ENCODE results near the gene STX16. TPM values are rescaled to one million over a fixed set of nuclear protein-coding genes. Genes with fewer than 3 reads are reported as not detected.

Gene STX16
- total and polyA plus RNA-seq, 2 of the 13 experiments (the other 11 are each of a cell fraction or from before 2014, with no cell fraction given): 28.0 to 72.7 TPM

GRCh38 chr20:58639182-58640146, 11.6 kb upstream of the STX16 start:
- H3K4me3 ChIP-seq (replicated peaks in 1 of 3; ENCODE audit: insufficient read depth in 1 of 3, low read depth in 2 of 3, low read length in 3 of 3): no peak overlapping the region
- ChIA-PET CTCF (ENCODE audit: low intra/inter-chr PET ratio, low total read pairs) (no interaction called here), POLR2A (interaction anchor here (1.0 kb wide), 1 partner anchor 12 kb away, joined by 5 read pairs; the partner anchor contains the start of gene STX16)
- H2AFZ ChIP-seq (ENCODE audit: low read length): no peak overlapping the region
- no peak for DNase-seq (ENCODE audit: low spot score)
- no peaks in the 10 kb centered on the region for H3K79me2 ChIP-seq (ENCODE audit: insufficient read depth, low read length)
- in situ Hi-C loops (cut with HindIII; ENCODE audit: extremely low pct_ligation_motif_present, low pct_unique_long_range_greater_than_20kb): no loop called here
- 0 out of 2 replicates have a peak, but pooled peaks cover 5% of the 10 kb centered on the region for H3K4me1 ChIP-seq (ENCODE audit: insufficient read depth, low read length)
- no peak overlapping the region for H3K27ac ChIP-seq (ENCODE audit: extremely low read length, insufficient read depth, low read length)
- H3K9ac ChIP-seq (ENCODE audit: insufficient read depth, low read depth, low read length): no peak overlapping the region
- H3K36me3 ChIP-seq (replicated peaks in 1 of 2; ENCODE audit: control insufficient read depth in 1 of 2, insufficient read depth in 2 of 2, low read length in 2 of 2): no peaks in the 10 kb centered on the region
- no peaks in the 10 kb centered on the region for H4K20me1 ChIP-seq (ENCODE audit: insufficient read depth, low read length)
- TF ChIP-seq ZNF274 (CRISPR knock-in tag; IDR thresholded peaks at IDR 0.05): no peak
- no peak for TF ChIP-seq ZBTB42 (CRISPR knock-in tag; IDR thresholded peaks at IDR 0.05)
- TF ChIP-seq SNRNP70 (IDR thresholded peaks at IDR 0.05; ENCODE audit: low read depth, low read length): no peak
- no peak for TF ChIP-seq NFYC (CRISPR knock-in tag; IDR thresholded peaks at IDR 0.05)
- TF ChIP-seq ZNF331 (CRISPR knock-in tag; IDR thresholded peaks at IDR 0.05): no peak
- TF ChIP-seq CREM (IDR thresholded peaks at IDR 0.05): no peak
- TF ChIP-seq CREM (CRISPR knock-in tag; IDR thresholded peaks at IDR 0.05): no peak
- TF ChIP-seq PAF1 (CRISPR knock-in tag; IDR thresholded peaks at IDR 0.05): no peak
- TF ChIP-seq RARG (CRISPR knock-in tag; IDR thresholded peaks at IDR 0.05; ENCODE audit: low read depth): no peak
- TF ChIP-seq ZNF652 (CRISPR knock-in tag; IDR thresholded peaks at IDR 0.05; ENCODE audit: borderline replicate concordance, low read depth): no peak
- TF ChIP-seq DRAP1 (CRISPR knock-in tag; IDR thresholded peaks at IDR 0.05): no peak
- no peak for TF ChIP-seq KDM5B (CRISPR knock-in tag; IDR thresholded peaks at IDR 0.05; ENCODE audit: borderline replicate concordance)
- no peak for TF ChIP-seq SOX6 (IDR thresholded peaks at IDR 0.05)
- TF ChIP-seq SOX6 (CRISPR knock-in tag; IDR thresholded peaks at IDR 0.05): no peak
- no peak for TF ChIP-seq HMG20A (CRISPR knock-in tag; IDR thresholded peaks at IDR 0.05; ENCODE audit: borderline replicate concordance)
- no peak for TF ChIP-seq ZNF256 (CRISPR knock-in tag; conservative IDR thresholded peaks at IDR 0.05)
- TF ChIP-seq ZNF784 (CRISPR knock-in tag; IDR thresholded peaks at IDR 0.05; ENCODE audit: borderline replicate concordance): no peak
- TF ChIP-seq MAFF (IDR thresholded peaks at IDR 0.05; ENCODE audit: low read depth, low read length): no peak
- TF ChIP-seq ZNF816 (CRISPR knock-in tag; IDR thresholded peaks at IDR 0.05; ENCODE audit: borderline replicate concordance): no peak
- no peak for FAIRE-seq
- H3K4me2 ChIP-seq (ENCODE audit: low read depth, low read length): no peak overlapping the region
- no TSS peak for BruUV-seq (replicated peaks)
- ATAC-seq: no peak
- intact Hi-C loops (cut with micrococcal nuclease; ENCODE audit: unreplicated experiment): no loop called here
- H3K27me3 ChIP-seq (ENCODE audit: control insufficient read depth in 1 of 2, insufficient read depth in 2 of 2, low read length in 2 of 2): peaks cover 15 to 61% of the 10 kb centered on the region in 2 experiments; a peak in 4 of 5 replicates
- 33% methylated on average over 19 of the region's 19 CpGs for WGBS (ENCODE audit: low lambda C conversion rate)
- no peaks in the 10 kb centered on the region for H3K9me3 ChIP-seq (ENCODE audit: low read length)
